ENCODE data around the gene CLDN16.

CLDN16 gene

DNA sequence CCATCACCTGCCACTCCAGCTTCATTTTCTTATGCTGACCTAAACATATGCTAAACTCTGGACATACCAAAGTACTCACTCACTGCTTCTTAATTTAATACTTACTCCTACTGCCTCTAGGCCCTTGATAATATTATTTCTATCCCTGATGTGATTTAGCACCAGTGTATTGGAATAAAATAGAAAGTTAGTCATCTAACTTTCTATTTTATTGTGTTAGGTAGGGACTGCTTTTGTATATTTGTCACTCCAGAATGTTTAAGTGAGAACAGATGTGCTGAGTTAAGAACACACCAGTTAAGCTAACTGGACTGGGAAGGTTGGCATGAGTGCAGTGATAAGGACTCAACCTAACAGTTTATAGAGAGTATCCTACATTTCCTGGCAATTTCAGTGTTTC is 6.5 kb upstream of the CLDN16 start:
- DNase-seq = no peak

GRCh38 chr3:190382082-190382481 is 5.9 kb upstream of the CLDN16 start:
- no peak for DNase-seq

- DNase-seq = peak; percentile 11
Observed at GRCh38 chr3:190384309-190384756, 3.6 kb upstream of the CLDN16 start.

DNA sequence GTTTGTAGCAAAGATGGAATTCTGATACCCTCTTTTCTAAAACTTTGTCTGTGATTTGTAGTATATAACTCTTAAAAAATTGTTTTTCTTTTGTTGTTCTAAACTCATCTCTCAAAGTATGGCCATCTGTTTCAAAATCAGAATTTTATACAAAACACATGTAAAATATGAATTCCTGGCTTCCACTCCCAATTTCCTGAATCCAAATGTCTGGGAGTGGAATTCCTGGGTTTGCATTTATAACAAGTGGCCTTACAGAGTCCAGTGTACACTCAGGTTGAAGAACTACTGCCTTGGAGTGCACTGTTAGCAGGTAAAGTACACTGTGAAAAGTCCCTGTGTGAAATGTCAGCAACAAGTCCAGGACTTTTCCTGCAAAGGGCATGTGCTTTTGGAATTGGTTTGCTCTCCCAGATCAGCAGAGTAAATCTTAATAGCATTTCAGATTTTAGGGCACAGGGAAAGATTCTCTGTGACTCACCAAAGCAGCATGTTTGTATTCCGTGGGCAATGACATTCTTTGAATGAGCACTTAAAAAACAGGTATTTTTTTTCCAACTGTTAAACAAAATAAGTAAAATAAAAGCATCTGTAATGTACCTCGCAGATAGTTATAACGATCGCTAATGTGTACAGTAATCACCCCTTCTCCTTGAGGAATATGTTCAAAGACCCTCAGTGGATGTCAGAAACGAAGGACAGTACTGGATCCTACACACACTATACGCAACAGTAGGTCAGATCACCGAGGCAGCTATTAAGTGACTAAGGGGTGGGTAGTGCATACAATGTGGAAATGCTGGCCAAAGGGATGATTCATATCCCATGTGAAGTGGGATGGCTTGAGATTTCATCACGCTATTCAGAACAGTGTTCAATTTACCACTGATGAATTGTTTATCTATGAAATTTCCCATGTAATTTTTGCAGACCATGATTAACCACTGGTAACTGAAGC is 2.0 kb upstream of the CLDN16 start:
- DNase-seq = no peak

GRCh38 chr3:190388703-190389102 is 740 bp downstream of the CLDN16 start:
- DNase-seq = no peak

DNA sequence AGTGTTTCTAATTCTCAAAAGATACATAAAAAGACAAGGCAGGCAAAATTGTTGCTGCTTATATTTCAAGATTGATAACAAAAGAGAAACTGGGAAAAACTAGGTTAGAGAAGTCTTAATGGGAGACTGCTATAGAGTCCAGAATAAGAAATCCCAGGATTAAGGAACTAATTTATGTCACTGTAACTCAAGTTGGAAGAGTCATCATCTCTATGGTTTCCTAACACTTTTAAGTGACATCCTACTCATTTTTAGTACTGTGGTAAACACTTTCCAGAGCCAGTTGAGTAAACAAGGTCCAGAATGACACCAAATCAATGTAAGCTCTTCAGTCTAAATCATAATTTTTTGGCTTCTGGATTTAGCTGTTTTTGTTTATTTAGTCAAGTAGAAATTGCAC is 8.0 kb downstream of the CLDN16 start:
- no peak for DNase-seq

DNA sequence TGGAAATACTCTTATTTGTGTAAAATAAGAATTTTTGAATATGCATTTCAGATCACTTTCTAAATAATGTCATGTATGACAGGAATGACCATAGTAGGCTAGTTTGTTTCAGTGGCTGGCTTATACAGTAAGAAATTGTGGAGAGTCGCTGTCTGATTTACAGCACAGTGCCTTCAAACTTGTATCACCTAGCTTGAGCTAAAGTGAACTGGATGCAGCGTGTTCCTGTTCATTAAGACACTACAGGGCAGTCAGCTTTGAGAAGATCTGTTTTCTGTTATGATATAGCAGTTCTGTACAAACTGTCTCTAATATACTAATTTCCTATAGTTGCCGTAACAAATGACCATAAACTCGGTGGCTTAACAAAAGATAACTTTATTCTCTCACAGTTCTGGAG is 9.9 kb downstream of the CLDN16 start:
- no peak for DNase-seq

GRCh38 chr3:190399677-190400076 is 11.7 kb downstream of the CLDN16 start:
- DNase-seq = no peak

DNA sequence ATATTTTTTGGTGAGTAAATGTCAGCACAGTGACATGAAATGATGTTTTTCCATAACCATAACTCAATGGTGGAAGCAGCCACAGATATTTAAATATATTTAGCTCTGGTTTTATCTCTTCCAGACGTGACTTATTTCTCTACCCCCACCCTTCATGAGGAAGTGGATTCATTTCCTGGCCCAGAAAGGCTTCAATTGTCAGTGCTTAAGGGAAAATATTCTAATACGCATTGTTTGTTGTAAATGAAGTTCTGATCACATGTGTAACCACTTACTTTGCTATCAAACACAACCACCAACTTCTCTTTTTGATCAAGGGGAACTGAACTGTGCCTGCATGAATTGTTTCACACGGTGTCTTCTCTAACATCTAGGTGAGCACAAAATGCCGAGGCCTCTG is 14.0 kb downstream of the CLDN16 start:
- no peak for DNase-seq

DNA sequence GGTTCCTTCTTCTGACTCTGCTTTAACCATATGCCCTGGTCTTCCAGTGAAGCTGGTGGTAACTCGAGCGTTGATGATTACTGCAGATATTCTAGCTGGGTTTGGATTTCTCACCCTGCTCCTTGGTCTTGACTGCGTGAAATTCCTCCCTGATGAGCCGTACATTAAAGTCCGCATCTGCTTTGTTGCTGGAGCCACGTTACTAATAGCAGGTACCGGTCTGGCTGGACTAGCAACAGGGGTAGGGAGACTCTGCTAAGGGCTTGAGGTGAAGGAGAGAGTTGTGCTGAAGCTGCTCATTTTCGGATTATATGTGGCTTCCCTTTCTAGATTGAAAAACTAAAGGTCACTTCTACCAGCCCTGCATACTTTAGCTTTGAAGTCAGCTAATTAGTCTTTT is 16.8 kb downstream of the CLDN16 start:
- no peak for DNase-seq

- DNase-seq = no peak
Observed at GRCh38 chr3:190414297-190414696, 26.3 kb downstream of the CLDN16 start.

- DNase-seq = no peak
Observed at GRCh38 chr3:190424108-190424477, 36.1 kb downstream of the CLDN16 start.

DNA sequence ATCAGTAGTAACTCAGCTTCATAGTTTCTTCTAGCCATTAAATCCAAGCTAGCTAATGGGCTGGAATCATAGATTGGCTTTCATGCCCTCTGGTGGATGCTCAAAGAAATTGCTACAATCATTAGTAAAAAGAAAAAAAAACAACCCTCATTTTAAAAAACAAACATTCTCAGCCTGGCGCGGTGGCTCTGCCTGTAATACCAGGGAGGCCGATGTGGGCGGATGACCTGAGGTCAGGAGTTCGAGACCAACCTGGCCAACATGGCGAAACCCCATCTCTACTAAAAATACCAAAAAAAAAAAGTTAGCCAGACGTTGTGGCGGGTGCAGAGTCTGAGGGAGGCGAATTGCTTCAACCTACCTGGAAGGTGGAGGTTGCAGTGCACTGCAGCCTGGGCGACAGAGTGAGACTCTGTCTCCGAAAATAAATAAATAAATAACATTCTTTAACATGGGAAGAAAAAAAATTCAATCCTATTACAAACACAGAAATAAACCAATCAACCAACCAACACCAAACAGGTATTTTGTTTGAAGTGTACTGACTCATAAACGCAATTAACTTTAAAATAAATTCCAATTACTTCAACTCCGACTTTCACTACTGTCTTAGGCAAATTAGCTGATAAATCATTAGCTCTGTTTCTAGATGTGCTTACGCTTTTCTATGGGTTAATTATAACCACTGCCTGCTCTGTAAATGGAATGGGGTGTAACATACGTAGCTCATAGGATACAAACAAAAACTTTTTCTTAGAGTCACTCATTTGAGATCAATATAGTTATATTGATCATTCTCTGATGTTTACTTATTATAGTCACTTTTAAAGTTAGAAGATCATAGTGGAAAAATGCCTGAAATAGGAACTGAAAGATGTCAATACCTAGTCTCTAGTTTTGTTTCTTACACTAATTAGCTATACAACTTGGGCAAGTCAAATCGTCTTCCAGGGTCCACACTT is 36.8 kb downstream of the CLDN16 start:
- peak; percentile 34 for DNase-seq

DNA sequence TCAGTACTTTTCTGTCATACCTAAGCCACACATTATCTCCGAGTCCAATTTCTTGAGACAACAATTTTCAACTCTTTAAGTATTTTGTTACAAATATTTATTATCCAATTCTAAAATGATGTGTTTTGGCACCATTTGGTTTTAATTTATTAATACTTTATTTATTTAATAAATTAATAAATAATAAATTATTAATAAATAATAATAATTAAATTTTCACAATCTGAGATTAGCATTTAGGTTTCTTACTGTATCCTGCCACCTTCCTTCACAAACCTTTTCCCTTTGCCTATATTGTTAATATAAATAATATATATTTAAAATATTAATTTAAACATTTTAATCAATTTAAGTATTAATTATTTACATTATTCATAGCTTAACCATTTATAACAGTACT is 37.9 kb downstream of the CLDN16 start:
- DNase-seq = no peak

GRCh38 chr3:190426806-190427507 is 39.0 kb downstream of the CLDN16 start:
- no peak for DNase-seq

GRCh38 chr3:190429681-190430080 is 41.7 kb downstream of the CLDN16 start:
- DNase-seq = no peak

- DNase-seq = no peak
Observed at GRCh38 chr3:190430906-190431305, 42.9 kb downstream of the CLDN16 start.

- no peak for DNase-seq
Observed at GRCh38 chr3:190432216-190432615, 44.3 kb downstream of the CLDN16 start.

GRCh38 chr3:190433626-190434025 is 45.7 kb downstream of the CLDN16 start:
- DNase-seq = no peak

DNA sequence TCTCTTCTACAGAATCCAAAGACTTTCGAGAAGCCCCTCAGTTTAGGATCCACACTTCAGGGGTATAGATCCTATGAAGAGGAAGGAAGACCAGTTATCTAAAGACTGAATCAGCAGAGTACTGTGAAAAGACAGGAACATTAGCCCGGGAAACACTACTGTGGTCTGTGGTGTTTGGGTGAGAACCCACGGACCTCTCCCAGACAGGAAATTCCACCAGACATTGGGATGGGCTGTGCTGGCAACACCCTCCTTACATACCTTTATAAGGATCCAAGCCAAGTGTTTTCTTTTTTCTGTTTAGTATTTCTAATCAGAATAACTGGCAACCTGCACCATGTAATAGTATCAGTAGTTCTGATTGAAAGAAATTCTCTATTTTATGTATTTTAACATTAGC is 47.7 kb downstream of the CLDN16 start:
- DNase-seq = no peak

DNA sequence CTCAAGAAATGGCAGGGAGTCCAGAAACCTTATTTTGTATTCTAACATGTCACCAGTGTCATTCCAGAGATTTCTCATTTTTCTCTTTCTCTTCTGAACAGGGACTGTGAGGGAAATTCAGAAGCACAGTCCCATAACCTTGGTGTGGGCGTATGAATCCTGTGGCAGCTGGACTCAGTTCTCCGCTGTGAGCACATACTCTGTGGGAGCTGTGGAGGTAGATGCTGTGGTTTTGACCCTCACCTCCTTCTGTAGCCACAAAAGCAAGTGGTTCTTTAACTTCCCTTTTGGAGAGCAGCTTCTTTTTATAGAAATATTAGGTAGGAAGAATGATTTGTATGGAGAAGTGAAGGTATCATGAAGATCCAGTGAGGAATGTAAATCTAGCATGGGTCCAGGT is 48.4 kb downstream of the CLDN16 start:
- no peak for DNase-seq

GRCh38 chr3:190442240-190442639 is 54.3 kb downstream of the CLDN16 start:
- no peak for DNase-seq

- no peak for DNase-seq
Observed at GRCh38 chr3:190443257-190443656, 55.3 kb downstream of the CLDN16 start.

Measured in NCI-H748 treated with DMSO at 0.1 percent for 48 hours (cell line).